NK-92 (cell line): ENCODE results near the gene OR13J1.
"Not testable (repeated sequence)": the region's sequence is repeated elsewhere in the genome, so short reads cannot be mapped to it uniquely, and the experiment has no call there.

Experiments
- DNase-seq: peaks from one replicate; lab custom pipeline; 2025; ENCODE audit not compliant: unreplicated experiment; lab: John Stamatoyannopoulos, UW

OR13J1 gene

DNA sequence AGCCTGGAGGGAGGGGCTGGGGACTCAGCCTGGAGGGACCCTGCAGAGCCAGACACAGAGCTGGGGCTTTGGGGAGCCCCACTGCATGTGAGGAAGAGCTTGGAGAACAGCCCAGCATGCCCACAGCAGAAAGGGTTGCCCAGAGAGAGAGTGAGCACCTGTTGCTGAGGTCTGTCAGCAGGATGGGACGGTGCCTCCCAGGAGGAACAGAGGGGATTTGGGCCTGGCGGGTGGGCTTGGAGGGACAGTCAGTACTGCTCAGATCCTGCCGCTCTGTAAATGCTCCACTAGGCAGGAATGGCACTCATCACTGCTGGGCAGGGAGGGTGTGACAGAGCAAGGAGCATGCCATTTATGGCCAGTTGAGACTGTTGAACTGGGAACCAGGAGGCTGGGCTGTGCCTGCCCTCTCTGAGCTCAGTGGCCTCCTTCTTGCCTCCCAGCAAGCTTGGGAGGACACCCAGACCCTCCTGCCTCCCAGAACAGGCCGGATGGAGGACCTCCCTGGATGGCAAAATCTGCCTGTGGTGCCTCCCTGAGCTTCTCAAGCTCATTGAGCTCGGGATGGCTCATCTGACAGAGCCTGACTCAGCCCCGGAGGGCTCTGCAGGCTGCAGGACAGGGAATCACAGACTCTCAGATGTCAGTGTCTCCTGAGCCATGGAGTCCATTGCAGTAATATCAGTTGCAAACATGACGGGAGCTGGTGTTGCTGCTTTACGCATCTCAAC, 35.0 kb upstream of the OR13J1 start:
- DNase-seq = no peak

DNA sequence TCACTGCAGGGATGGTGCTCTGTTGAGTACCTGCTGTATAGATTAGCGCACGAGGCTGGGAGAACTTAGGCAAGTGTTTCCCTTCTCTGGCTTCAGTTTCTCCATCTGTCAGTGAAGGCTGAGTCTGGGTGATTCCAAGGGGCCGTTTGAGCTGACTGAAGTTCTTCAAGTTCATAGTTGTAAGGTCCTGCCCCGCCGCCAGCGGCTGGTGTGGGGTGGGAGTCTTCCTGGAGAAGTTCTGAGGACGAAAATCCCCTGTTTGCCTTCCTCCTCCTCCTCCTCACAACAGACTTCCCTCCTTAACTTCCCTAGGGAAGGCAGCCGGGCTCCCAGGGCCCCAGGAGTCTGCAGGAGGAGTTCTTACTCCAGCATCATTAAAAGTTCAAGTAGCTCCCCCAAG, 34.1 kb upstream of the OR13J1 start:
- DNase-seq = no peak

DNA sequence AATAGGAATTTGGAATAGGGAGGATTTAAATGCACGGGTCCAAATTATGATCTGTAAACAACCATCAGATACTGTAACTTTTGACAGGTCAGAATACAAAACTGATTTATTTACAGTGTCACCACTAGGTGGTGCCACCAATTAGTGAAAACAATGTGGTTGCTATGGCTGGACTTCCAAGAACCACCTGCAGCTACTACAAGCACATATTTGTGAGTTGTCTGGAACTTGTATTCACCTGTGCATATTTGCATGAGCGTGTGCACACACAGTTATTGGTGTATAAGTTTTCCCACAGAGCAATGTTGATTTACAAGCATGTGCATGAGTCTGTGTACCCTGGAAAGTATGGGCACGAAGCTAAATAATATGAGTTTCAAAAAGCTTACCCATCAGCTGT, 32.8 kb upstream of the OR13J1 start:
- no peak for DNase-seq

DNA sequence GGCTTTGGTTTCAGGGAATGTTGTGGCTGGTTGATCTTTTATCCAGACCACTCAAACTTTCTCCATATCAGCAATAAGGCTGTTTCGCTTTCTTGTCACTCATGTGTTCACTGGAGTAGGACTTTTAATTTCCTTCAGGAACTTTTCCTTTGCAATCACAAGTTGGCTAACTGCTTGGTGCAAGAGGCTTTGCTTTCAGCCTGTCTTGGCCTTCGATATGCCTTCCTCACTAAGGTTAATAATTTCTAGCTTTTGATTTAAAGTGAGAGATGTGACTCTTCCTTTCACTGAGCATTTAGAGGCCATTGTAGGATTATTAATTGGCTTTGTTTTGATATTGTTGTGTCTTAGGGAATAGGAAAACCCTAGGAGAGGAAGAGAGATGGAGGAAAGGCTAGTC, 28.8 kb upstream of the OR13J1 start:
- no peak for DNase-seq

DNA sequence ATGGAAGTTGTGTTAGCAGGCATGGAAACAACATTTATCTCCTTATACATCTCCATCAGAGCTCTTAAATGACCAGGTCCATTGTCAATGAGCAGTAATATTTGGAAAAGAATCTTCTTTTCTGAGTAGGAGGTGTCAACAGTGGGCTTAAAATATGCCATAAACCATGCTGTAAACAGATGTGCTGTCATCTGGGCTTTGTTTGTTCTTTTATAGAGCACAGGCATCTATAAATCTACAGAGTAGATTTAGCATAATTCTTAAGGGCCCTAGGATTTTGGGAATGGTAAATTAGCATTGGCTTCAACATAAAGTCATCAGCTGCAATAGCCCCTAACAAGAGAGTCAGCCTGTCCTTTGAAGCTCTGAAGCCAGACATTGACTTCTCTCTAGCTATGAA, 28.1 kb upstream of the OR13J1 start:
- DNase-seq = no peak

GRCh38 chr9:35897376-35898099, 27.3 kb upstream of the OR13J1 start:
- DNase-seq = not testable (repeated sequence)

DNA sequence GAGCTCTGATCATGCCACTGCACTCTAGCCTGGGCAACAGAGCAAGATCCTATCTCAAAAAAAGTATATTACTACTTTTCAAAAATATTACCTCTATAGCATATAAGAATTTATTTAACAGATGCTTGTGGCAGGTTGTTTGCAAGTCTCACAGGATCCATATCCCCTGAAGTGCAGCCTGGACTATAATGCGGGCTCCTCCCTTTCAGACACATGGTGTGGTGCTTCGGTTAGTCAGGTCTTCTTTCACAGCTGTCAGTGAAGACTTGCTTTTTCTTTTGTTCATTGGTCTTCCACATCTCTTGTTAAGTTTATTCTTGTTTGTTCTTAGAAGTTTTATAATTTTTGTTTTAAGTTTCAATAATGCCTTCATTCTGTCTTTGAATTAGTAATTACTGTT, 26.4 kb upstream of the OR13J1 start:
- no peak for DNase-seq

GRCh38 chr9:35892051-35892450, 21.9 kb upstream of the OR13J1 start:
- no peak for DNase-seq

GRCh38 chr9:35891646-35892045, 21.4 kb upstream of the OR13J1 start:
- DNase-seq = no peak

GRCh38 chr9:35884908-35885307, 14.7 kb upstream of the OR13J1 start:
- DNase-seq = not testable (repeated sequence)

DNA sequence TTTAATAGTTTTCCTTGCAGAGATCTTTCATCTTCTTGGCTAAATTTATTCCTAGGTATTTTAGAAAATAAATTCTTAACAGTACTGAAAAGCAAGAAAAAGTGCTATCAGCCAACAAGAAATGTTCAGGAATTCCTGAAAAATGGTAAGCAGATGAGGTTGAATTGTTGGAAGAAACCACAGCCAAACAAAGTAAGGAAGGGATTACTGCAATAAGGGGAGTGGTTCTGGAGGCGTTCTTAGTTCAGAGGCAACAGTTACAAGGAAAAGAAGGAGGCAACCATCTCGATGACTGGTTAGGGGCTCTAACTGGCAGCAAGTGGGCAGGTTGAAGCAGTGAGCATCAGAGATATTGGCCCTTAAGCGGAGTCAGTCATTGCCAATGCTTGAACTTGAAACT, 12.8 kb upstream of the OR13J1 start:
- DNase-seq = no peak

- peak; percentile 19 for DNase-seq
Measured at GRCh38 chr9:35882263-35882848, 12.2 kb upstream of the OR13J1 start.

DNA sequence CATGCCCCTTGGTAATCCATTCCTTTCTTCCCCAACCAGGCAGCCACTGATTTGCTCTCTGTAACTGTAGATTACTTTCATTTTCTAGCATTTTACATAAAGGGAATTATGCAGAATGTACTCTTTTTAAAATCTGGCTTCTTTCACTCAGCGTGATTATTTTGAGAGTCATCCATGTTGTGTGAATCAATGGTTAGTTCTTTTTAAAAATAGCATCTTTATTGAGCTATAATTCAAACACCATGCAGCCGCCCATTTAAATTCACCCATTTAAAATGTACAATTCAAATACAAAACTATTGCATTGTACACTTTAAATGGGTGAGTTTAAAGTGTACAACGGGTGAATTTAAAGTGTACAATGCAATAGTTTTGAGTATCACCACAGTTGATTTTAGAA, 2.3 kb upstream of the OR13J1 start:
- DNase-seq = no peak

- no peak for DNase-seq
Measured at GRCh38 chr9:35871545-35871944, 1.3 kb upstream of the OR13J1 start.

- no peak for DNase-seq
Measured at GRCh38 chr9:35869621-35870216, 482 bp downstream of the OR13J1 start.

DNA sequence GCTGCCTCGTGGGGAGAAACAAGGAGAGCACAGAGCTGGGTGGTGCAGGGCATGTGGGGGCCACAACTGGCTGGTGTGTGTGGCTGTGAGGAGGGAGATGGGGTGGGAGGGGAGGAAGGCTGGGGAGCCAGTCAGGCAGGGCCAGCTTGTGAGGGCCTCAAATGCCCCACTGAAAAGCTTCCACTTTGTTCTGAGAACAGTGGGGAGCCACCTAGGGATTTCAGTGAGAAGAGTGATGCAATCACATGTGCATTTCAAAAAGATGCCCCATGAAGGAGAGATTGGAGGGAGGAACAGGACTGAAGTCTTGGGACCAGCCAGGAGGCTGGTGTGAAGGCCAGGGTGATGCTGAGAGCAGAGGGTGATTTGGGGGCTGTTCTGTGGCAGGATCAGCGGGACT, 1.3 kb downstream of the OR13J1 start:
- no peak for DNase-seq

DNA sequence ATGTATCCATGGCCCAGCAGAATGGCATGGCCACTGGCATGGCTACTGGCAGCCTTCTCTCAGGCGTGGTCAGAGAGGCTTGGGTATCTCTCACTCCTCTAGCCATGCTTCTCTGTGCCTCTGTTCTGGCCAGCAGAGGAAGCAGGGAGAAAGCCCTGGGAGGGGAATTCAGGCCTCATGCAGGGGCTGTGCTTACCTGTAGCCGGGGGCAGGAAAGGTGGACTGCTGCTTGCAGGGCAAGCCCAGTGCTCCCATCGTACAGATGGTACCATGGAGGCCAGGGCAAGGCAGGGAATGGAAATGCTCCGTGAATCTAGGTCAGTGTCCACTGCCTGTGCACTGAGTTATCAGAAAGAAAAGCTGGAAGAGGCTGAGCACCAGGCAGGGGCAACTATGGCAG, 2.7 kb downstream of the OR13J1 start:
- no peak for DNase-seq

GRCh38 chr9:35864695-35865255, 5.4 kb downstream of the OR13J1 start:
- DNase-seq = no peak

DNA sequence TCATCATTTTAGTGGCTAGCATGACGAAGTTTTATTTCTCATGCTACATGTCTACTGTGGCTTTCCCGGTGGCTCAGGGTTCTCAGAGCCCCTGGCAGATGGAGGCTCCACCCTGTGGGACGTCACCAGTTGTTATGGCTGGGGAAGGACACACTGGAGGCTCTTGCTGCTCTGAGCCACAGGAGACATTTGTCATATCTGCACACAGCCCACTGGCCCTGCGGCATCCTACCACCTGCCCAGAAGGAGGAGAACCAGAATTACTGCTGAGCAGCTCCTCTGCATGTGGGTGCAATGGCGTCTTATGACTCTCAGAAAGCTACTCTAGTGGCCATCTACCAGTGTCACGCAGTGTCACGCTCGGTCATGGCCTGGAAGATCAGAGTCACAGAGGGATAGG, 6.6 kb downstream of the OR13J1 start:
- DNase-seq = no peak

GRCh38 chr9:35862328-35862727, 7.9 kb downstream of the OR13J1 start:
- DNase-seq = no peak

DNA sequence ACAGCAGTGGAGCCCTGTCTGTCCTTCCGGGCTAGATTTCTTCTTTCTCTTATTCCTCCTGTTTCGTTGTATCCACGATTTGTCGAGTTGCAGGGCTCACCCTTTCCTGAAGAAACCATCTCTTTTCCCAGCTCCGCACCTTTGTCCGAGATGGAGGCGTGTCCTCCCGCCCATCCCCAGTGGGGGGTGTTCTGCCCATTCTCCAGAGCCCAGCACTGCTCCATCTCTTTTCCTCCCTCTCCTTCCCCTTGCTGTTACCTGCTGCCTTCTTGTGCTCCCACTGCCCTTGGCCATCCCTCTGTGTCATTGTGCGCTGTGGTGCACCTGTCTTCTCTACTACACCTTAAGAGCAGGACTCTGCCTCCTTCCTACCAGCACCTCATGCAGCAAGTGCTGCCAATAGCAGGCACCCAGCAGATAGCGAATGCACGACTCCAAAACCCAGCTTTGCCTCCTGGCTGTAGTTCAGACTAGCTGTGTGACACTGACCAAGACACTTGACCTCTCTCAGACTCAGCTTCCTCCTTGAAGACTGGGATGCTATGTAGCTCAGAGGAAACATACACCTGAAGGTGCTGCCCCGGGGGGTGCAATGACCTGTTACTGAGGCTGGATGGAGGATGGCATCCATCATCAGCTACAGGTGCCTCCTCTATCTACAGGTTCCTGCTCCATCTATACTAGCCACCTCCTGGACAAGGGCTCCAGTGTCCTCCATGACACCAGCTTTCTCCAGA, 8.9 kb downstream of the OR13J1 start:
- no peak for DNase-seq
